Activated CD4-positive, alpha-beta T cell treated with anti-CD3 and anti-CD28 coated beads, Interleukin-2, amount 50 U/mL, for 1 hour (primary cell): ENCODE data around the gene FBXL15.
"Not testable (repeated sequence)": the region's sequence is repeated elsewhere in the genome, so short reads cannot be mapped to it uniquely, and the experiment has no call there.

Source experiments
- DNase-seq: peaks from one replicate; pipeline ENCODE4 v3.0.0-alpha.2; 2020

The FBXL15 gene

DNA sequence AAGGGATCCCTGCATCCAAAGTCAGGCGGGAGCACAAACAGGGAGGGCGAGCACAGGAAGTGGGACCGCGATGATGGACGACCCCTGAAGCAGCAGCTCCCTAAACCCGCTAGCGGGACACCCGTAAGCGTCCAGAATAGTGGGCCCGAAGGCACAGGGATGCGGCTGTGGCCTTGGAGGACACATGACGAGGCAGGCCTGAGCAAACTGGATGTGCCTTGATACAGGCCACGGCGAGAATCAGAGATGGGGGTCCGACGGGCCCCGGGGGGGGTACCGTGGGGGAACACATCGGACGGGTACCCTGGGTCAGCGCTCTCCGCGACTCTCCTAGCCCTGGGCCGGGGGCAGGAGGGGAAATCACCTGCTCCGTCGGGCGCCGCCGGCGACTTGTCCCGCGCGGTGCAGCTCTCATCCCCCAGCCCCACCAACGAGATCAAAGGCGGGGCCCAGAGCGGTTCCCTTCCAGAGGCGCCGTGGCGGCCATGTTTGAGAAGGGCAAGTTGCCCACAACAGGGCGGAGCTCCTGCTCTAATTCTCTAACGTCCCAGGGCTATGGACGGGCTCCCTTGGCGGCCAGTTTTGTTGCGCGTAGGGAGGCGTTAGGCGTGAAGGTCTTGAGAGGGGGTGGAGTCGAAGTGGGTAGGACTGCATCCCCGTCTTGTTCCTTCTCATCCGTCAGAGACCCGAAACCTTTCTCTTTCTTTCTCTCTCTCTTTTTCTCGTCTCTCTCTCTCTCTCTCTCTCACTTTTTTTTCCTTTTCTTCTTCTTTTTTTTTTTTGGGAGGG is 11.7 kb downstream of the FBXL15 start, which contains the start of gene CUEDC2:
CUEDC2 (minus strand) TSS at position 413 of the 789 bp plus-strand sequence. CDS start 7,386 bp downstream, outside the sequence.
- peak; percentile 96 for DNase-seq

- DNase-seq = no peak
Measured at GRCh38 chr10:102433619-102434046, 13.0 kb downstream of the FBXL15 start.

DNA sequence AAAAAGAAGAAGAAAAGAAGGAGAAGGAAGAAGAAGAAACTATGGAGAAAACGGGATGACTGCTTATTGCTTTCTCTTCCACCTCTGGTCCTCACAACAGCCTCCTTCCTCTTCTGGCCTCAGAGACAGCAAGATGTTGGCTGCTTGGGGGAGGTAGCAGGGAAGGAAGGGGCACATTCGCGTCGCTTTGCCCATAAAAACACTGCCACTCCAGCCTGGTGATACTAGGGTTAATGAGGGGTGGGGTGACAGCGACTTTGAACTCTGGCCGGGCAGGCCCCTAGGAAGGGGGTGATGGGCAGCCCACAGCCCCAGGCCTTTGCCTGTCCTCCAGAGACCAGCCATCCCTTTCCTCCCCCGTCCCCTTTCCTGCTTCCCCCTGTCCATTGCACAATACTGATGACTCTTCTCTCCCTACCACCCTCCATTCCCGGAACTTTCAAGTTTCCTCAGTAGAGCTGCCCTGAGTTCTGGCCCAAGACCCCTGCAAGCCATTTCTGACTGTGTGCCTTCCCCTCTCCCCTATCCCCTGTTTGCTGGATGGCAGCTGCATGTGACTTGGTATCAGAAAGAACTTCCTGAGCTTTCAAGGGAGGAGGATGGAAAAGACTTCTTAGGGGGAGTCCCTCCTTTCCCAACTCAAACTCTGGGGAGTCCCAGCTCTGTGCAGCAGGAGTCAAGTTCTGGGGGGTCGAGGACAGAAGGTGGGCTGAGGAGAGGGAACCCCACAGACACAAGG is 13.9 kb downstream of the FBXL15 start:
- no peak for DNase-seq

DNA sequence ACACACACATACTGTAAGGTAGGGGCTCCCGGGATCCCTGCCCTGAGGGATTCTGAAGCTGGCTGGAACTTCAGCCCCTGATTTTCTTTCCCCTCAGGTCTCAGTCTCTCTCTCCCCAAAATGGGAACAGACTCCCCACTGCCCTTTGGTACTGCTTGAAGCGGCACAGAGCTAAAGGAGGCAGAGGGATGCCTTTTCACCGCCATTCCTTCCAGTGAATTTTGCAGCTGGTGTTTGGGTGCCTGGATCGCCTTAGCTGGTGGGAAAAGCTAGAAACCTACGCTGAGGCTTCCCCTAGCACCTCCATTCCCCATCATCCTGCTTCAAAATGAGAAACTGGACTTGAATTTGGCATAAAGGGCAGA is 14.5 kb downstream of the FBXL15 start:
- DNase-seq = no peak

GRCh38 chr10:102435529-102436233 is 15.0 kb downstream of the FBXL15 start:
- no peak for DNase-seq

GRCh38 chr10:102436312-102436711 is 15.7 kb downstream of the FBXL15 start:
- no peak for DNase-seq

DNA sequence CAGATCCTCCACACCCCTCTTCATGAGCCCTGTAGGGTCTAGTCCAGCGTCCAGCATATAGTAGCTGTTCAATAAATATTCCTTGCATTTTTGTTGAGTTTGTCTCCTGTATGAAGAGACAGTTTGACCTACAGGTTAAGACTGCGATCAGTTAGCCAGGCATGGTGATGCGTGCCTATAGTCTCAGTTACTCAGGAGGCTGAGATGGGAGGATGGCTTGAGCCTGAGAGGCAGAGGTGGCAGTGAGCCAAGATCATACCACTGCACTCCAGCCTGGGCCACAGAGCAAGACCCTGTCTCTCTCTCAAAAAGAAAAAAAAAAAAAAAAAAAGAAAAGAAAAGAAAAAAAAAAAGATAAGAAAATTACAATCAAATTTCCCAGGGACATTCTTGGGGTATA is 16.9 kb downstream of the FBXL15 start:
- no peak for DNase-seq

DNA sequence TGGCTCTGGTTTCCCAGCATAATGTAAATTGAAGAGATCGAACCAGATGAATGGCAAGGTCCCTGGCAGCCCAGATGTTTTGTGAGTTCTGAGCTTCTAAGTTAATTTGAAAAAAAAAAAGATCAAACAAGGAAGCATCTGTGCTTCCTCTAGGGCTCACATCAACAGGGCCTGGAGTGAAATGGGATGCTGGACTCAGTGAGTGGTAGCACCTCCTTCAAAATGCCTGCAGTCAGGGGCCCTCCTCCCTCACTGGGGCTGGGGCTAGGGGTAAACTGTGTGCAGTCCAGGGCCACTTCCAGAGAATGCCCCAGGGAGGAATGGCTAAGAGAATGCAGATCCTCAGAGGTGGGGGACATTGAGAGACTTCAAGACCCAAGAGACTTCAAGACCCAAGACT is 17.7 kb downstream of the FBXL15 start:
- DNase-seq = no peak

DNA sequence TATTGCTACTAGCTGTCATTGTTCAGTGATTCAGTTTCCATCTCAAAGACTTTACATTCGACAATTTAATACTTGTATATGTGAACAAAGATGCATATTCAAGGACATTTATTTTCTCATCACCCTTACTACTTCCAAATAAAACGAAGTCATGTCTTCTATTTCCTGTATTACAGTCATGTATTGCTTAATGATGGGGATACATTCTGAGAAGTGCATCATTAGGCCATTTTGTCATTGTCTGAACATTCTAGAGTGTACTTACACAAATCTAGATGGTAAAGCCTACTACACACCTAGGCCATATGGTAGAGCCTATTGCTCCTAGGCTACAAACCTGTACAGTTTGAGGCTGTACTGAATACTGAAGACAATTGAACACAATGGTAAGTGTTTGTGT is 24.2 kb downstream of the FBXL15 start:
- no peak for DNase-seq

DNA sequence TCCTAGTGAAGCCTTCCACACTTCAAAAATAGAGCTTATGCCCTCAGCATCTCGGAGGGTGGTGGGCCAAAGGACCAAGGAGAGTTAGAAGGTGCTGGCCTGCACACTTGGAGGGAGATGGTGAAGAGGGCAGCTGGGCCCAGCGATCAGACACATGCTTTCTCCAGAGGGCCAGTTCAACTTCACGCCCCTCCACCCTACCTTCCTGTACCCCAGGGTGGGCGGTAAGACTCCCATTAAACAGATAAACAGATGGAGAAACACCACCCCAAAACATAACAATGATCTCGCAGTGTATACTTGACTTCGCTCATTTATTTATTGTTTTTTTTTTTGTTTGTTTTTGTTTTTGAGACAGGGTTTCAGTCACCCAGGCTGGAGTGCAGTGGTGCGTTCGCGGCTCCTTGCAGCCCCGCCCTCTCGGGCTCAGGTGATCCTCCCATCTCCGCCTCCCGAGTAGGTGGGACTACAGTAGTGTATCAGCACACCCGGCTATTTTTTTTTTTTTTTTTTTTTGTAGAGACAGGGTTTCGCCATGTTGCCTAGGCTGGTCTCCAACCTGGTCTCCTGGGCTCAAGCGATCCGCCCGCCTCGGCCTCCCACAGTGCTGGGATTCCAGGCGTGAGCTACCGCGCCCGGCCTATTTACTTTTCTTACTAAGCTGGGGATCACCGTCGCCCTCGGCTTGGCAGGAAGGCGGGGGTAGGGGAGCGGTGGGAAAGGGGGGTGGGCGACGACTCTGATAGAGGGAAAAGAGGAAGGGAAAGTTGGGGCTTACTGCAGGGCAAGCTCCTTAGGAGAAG is 28.9 kb downstream of the FBXL15 start:
- DNase-seq = peak; percentile 84

DNA sequence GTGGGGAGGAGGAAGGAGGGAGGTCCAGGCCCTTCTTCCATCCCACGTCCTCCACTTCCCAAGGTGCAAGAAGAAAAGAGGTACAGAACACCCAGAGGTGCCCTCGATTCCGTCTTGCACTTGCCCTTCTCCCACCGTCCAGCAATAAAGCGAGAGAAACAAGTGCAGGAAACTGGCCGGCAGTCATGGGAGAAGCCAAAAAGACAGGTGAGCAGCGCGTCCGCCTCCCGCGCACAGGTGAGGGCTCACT is 29.4 kb downstream of the FBXL15 start:
- DNase-seq = no peak

DNA sequence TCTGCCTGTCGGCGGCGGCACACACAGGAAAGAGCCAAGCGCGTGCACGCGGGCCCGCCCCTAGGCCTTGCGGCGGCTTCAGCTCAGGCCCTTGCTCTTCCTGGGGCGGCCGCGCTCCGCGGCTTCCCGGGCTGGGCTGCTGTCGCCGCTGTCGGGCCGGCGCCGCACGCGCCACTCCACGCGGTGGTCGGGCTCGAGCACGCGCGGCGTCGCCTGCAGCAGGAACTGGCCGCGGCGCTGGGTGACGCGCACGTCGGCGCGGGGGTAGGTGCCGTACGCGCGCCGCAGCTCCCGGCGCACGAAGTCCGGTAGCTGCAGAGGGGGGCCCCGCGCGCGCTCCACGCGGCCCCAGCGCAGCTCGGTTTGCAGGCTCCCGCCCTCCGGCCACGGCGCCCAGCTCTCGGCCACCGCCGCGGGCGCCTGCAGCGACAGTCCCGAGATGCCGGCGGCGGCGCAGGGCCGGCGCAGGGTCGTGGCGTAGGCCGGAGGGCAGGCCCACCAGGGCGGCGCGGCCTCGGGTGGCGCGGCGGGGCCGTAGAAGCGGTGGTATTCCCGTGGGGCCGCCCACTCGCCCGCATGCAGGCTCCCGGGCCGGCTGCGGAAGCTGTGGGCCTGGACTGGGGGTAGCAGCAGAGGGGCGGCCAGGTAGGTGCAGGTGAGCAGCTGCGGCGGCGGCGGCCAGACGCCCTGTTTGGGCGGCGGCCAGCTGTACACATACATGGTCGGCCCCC is 29.9 kb downstream of the FBXL15 start:
- DNase-seq = peak; percentile 83

GRCh38 chr10:102451105-102451969 is 30.7 kb downstream of the FBXL15 start, which contains the start of gene C10orf95:
Gene C10orf95 (minus strand): TSS chr10:102451543. CDS start chr10:102451093, 450 bp downstream.
- DNase-seq = no peak

- DNase-seq = no peak
Measured at GRCh38 chr10:102452672-102453340, 32.2 kb downstream of the FBXL15 start.

GRCh38 chr10:102453502-102453901 is 32.9 kb downstream of the FBXL15 start:
- DNase-seq = no peak

GRCh38 chr10:102454662-102455487 is 34.2 kb downstream of the FBXL15 start:
- not testable (repeated sequence) for DNase-seq

DNA sequence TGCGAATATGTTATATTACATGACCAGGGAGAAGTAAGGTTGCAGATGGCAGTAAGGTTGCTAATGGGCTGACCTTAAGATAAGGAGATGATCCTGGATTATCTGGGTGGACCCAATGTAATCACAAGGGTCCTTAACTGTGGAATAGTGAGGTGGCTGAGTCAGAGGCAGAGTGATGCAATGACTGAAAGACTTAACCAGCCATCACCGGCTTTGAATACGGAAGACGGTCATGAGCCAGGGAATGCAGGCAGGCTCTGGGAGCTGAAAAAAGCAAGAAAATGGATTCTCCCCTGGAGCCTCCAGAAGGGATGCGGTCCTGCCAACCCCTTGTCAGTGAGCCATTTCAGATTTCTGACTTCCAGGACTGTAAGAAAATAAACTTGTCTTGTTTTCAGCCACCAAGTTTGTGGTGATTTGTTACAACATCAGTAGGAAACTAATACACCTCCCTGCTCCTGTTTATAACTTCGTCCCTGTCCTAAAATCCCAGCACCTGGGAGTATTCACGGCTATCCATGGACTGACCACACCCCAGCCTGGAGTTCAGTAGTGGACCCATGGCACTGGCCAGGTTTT is 35.3 kb downstream of the FBXL15 start:
- no peak for DNase-seq

DNA sequence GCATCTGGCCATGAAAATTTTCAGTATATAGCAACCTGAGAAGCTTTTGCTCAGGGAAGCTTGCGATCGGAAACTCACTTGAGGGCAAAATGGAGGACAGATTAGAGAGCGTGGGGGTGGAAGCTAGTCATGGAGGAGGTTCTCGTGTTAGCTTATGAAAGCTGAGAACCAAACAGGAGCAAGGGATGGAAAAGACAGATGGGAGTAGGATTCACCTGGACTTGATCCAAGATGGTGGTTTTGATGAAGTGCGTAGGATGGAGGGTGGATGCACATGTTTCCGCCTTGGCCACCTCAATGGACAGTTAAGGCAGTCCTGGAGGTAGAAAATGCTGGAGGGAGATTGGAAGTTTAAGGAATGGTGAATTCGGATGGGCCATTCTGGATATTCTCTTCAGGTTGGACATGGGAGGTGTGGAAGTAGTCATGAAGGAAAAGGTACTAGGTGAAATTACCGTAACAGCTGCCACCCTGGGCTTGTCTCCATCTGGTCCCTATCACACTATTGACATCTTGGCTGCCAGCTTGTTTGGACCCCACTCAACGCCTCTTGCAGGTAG is 37.0 kb downstream of the FBXL15 start:
- DNase-seq = no peak

GRCh38 chr10:102458656-102459055 is 38.0 kb downstream of the FBXL15 start:
- no peak for DNase-seq
